HG03280 (cell line): ENCODE data around the gene MRNIP.

Source experiments
- ATAC-seq: cut with Tn5 transposase; IDR thresholded peaks from one replicate; pipeline ENCODE4 v1.9.1; 2021; ENCODE audit warnings: mild to moderate bottlenecking, moderate library complexity; ENCODE audit not compliant: unreplicated experiment

The MRNIP gene

GRCh38 chr5:179822444-179822990 lies 36.1 kb downstream of the MRNIP start:
- ATAC-seq = no peak

- ATAC-seq = no peak
Observed at GRCh38 chr5:179822059-179822432, 36.6 kb downstream of the MRNIP start.

DNA sequence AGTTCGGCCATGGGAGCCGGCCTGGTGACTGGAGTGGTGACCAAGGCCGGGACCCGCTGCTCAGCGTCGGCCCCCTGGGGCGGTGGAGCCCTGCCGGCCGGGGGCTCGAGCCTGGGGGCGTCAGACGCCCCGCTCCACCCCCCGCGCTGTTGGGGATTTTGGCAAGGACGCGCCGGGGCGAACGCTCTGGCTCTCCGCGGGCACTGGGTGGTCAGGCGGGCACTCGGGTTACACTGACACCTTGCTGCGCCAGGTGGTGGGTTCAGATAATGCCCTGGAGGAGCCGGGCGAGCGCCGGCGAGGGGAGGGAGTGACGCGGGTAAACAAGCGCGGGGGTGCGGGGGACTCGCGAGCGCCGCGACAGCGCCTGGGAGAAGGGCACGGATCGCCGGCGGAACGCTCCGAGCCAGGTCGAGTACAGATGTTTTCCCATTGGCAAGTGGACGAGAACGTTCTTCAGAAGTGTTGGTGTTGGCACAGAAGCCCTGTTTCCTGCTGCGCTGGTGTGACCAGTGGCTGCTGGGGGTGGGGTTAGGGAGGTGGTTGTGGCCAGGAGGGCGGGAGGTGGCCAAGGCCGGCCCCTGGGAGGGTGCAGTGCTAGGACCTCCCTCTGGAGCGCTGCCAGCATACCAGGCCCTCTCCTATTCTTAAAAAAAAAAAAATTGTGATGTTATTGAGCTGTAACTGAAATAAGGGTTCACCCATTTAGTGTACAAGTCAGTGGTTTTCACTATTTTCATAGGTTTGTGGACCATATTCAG lies 37.1 kb downstream of the MRNIP start:
- ATAC-seq = peak; percentile 48

- peak; percentile 42 for ATAC-seq
Observed at GRCh38 chr5:179820483-179821297, 37.9 kb downstream of the MRNIP start, which contains the start of gene SQSTM1. SQSTM1 (plus strand) TSS chr5:179820905; CDS start chr5:179820937, 32 bp downstream.

DNA sequence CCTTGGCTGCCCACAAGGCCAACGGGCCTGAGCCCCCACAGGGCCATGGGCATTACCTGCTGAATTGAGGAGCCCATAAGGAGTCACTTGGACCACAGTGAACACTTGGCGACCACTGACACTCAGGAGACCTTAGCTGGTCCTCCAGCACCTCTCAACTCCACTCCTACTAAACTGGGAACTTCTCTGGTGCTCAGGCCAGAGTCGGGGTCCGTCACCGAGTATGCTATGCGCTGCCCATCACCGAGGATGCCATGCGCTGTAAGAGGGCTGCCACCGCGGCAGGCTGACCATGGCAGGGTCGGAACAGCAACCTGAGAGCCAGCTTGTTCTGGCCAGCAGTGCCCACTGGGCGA lies 38.5 kb downstream of the MRNIP start:
- ATAC-seq = no peak

GRCh38 chr5:179819296-179820126 lies 39.1 kb downstream of the MRNIP start:
- ATAC-seq = no peak

- peak; percentile 63 for ATAC-seq
Observed at GRCh38 chr5:179818746-179819295, 39.8 kb downstream of the MRNIP start.

DNA sequence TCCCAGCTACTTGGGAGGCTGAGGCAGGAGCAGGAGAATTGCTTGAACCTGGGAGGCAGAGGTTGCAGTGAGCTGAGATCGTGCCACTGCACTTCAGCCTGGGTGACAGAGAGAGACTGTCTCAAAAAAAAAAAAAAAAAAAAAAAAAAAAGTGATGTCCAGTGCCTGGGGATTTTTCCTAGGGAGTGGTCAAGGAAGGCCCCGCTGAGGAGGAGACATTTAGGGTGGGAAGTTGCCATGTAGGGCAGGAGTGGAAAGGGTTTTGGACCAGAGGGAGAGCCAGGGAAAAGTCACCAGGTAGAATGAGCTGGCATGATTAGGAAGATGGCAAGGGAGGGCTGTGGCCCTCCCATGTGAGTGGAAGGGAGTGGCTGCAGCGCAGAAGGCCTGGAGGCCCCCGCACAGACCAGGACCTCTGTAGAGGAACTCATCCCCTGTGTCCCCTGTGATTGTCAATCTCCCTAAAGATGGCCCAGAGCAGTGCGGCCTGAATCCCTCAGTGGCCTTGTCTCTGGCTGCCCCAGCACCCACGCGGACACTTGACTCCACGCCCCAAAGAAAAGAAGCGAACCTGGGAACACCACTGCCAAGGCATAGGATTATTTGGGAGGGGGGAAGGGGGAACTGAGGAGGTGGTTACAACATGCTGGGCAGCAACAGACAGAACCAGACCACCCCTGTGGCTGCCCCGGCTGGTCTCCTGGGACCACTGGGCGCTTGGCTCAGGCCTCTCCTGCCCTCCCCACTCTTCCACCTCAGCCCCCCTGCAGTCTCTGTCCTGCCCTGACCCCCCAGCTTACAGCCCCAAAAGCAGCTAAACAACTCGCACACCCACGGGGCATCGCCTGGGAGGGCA lies 40.5 kb downstream of the MRNIP start:
- ATAC-seq = no peak

GRCh38 chr5:179817470-179817840 lies 41.2 kb downstream of the MRNIP start:
- no peak for ATAC-seq

- no peak for ATAC-seq
Observed at GRCh38 chr5:179816796-179817469, 41.7 kb downstream of the MRNIP start.

GRCh38 chr5:179816401-179816795 lies 42.2 kb downstream of the MRNIP start:
- ATAC-seq = no peak

GRCh38 chr5:179815491-179816249 lies 42.9 kb downstream of the MRNIP start:
- ATAC-seq = no peak

- no peak for ATAC-seq
Observed at GRCh38 chr5:179814090-179814489, 44.5 kb downstream of the MRNIP start.

GRCh38 chr5:179812997-179813607 lies 45.5 kb downstream of the MRNIP start:
- no peak for ATAC-seq

DNA sequence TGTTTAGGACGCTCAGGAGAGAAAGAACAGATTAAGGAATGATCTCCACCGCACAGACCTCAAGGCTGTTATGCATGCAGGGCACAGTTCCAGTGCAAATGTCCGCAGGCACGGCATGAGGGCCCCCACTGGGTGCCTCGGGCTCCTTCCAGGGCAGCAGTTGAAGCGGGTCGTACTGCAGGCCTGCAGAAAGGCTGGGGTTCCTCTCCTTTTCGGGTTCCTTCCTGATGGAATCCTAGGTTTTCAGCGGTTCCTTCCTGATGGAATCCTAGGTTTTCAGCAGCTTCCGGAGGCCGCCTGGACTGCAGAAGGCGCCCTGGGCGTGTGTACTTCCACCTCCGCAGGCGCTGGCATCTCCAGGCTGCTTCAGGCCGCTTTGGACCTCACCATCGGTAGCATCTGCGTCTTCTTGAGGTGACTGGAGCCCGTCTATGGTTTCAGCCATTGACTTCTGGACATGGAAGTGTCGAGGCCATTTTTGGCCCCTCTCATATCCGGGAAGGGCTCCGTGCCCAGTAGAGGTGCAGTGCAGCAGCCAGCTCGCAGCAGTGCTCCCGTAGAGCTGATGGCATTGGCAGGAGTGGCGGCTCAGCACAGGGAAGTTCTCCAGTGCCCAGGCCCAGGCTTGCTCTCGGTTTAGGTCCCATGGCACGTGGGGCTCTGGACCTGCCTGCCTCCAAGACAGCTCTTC lies 46.3 kb downstream of the MRNIP start:
- no peak for ATAC-seq

- peak; percentile 72 for ATAC-seq
Observed at GRCh38 chr5:179806250-179807048, 52.2 kb downstream of the MRNIP start, which contains the start of gene MGAT4B. MGAT4B (minus strand) TSS chr5:179806866; CDS start chr5:179806583, 283 bp downstream.
